HG03520 (cell line): ENCODE measurements around the gene ZNF280B.

ENCODE experiments used
- ATAC-seq: cut with Tn5 transposase; IDR thresholded peaks from one replicate; pipeline ENCODE4 v1.9.1; 2021; ENCODE audit warnings: mild to moderate bottlenecking, moderate library complexity; ENCODE audit not compliant: unreplicated experiment

Gene ZNF280B

GRCh38 chr22:22440188-22440587 lies 68.4 kb downstream of the ZNF280B start:
- ATAC-seq, result no peak
